RWPE1 (cell line): Measurements from ENCODE around the gene ZFYVE1.

Experiments
- CTCF ChIA-PET: fragments of 350-600 bp; sonication (Branson Sonifier 250); formaldehyde crosslinking; extraction: SDS; loops from one replicate; lab custom pipeline; 2021; lab: Yijun Ruan, JAX
- POLR2A ChIA-PET: fragments of 400-600 bp; formaldehyde crosslinking; extraction: SDS; loops from one replicate; lab custom pipeline; 2020; ENCODE audit warnings: antibody characterized with exemption; ENCODE audit not compliant: low non-redundant PET; lab: Yijun Ruan, JAX
- DNase-seq: peaks from one replicate; pipeline ENCODE4 v3.0.0; 2012; ENCODE audit warnings: low spot score
- H3K27ac ChIP-seq: fragments of 450-650 bp; 2 replicates; pipeline ENCODE4 v1.5.1; 2017
- TF ChIP-seq, protein P1 (sequence below): fragments of 450-650 bp; conservative IDR thresholded peaks from 2 replicates; pipeline ENCODE4 v1.5.1; 2017; ENCODE audit warnings: low read depth, mild to moderate bottlenecking

ZFYVE1 gene

DNA sequence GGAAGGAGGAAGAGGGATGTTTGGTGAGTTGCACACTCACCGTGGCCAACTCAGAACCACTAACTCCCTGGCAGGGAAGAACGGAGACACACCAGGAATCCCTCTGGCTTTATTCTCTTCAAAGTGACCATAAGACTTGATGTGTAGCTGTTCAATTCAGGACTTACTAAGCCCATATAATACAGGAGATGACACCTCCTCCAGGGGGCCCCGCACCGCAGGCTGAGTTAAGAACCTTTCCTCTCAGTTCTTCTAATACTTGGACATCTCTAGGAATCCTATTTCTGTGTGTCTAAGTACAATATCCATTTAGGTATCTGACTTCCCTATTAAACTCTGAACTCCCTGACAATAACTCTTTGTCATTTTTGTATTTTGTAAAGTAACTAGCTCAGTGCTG, 51.1 kb downstream of the ZFYVE1 start:
- H3K27ac ChIP-seq, result no peak overlapping the region
- TF ChIP-seq, protein P1, sequence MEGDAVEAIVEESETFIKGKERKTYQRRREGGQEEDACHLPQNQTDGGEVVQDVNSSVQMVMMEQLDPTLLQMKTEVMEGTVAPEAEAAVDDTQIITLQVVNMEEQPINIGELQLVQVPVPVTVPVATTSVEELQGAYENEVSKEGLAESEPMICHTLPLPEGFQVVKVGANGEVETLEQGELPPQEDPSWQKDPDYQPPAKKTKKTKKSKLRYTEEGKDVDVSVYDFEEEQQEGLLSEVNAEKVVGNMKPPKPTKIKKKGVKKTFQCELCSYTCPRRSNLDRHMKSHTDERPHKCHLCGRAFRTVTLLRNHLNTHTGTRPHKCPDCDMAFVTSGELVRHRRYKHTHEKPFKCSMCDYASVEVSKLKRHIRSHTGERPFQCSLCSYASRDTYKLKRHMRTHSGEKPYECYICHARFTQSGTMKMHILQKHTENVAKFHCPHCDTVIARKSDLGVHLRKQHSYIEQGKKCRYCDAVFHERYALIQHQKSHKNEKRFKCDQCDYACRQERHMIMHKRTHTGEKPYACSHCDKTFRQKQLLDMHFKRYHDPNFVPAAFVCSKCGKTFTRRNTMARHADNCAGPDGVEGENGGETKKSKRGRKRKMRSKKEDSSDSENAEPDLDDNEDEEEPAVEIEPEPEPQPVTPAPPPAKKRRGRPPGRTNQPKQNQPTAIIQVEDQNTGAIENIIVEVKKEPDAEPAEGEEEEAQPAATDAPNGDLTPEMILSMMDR, result no peak
- CTCF ChIA-PET, result interaction anchor here (0.6 kb wide), 1 partner anchor 8 kb away, joined by 3 read pairs; no protein-coding TSS in a partner anchor
- POLR2A ChIA-PET, result no interaction called here
- DNase-seq, result no peak

DNA sequence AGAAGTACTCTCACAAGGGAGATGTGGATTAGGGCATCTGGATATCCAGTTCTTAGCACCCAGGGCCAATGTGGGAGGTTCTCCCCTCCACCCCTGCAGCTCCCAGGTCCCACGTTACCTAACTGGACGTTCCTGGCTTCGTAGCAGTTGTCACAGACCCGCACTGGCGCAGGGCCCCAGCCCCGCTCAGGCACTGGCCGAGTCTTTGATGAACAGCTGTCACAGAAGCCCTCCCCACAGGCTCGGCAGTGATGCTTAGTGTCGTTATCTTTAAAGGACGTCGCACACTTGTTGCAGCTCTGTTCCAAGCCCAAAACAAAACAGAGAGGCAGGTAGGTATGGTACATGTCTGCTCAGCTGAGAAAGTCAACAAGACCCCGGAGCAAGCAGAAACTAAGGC, 52.2 kb downstream of the ZFYVE1 start:
- POLR2A ChIA-PET, result no interaction called here
- CTCF ChIA-PET, result no interaction called here
- no peak for DNase-seq
- H3K27ac ChIP-seq, result no peak overlapping the region
- TF ChIP-seq, protein P1, result no peak

DNA sequence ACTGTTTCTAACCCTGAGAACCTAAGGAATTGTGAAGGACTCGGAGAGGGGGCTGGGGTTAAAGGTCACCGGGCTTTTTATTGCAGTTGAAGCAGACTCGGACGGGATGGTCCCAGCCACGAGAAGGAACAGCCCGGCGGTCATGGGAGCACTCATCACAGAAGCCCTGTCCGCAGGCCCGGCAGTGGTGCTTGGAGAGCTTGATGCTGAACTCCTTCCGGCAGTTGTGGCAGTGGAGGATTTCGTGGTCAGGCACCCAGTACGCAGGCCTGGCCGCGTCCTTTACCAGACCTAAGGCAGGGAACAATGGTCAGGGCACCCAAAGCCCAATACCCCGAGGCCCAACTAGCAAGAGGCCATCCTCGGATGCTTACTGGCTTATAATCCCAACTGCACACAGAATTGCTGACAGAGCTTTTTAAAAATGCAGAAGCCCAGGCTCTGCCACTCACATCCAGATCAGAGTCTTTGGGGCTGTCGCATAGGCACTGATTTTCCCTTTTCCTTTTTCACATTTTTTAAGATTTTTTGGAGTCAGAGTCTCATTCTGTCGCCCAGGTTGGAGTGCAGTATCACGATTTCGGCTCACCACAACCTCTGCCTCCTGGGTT, 56.0 kb downstream of the ZFYVE1 start:
- no peak overlapping the region for H3K27ac ChIP-seq
- ChIA-PET CTCF (interaction anchor here (0.7 kb wide), 1 partner anchor 221 kb away, joined by 3 read pairs; no protein-coding TSS in a partner anchor), POLR2A (no interaction called here)
- TF ChIP-seq, protein P1, result no peak
- no peak for DNase-seq

DNA sequence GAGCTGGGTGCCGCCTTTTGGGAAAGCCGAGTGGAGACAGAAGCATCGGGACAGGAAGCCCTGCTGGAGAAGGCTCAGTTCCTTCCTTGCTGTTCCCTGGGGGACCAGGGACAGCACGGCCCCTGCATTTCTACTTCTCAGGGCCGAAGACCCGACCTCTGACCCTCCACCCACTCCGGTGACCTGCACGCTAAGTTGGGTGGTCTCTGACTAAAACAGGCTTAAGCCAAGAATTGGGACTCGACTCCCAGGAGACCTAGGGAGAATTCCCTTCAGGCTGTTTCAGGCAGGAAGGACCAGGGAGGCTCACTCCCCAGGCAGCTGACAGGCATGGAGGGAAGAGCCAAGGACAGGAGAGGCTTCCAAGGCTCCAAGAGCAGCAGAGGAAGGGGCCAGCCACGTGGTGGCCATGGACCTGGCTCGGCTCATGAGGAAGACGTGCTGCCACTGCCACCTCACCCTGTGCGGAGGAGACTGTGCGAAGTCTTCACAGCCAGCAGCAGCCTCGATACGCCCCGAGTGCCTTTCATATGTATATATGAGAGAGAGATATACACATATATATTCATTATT, 56.8 kb downstream of the ZFYVE1 start:
- ChIA-PET POLR2A (no interaction called here), CTCF (interaction anchor here (0.7 kb wide), 1 partner anchor 100 kb away, joined by 3 read pairs; no protein-coding TSS in a partner anchor)
- no peak overlapping the region for H3K27ac ChIP-seq
- no peak for DNase-seq
- TF ChIP-seq, protein P1, result no peak

DNA sequence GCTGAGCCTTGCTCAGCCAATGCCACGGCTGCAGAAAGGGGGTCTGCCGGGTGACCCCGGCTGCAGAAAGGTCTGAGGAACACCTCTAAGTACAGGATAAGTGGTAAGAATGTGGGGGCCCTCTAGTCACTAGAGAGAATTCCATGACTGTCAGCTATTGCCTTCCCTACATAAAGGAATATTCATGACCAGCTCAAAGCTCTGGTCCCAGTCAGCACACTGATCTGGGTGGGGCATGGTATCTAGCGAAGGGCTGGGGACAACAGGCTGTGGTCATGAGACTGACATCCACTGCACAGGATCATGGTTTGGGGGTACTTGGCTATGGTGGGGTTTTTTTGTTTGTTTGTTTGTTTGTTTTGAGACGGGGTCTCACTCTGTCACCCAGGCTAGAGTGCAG, 58.6 kb downstream of the ZFYVE1 start:
- ChIA-PET CTCF (interaction anchor here (0.6 kb wide), 1 partner anchor 1148 kb away, joined by 5 read pairs; no protein-coding TSS in a partner anchor), POLR2A (no interaction called here)
- no peak for DNase-seq
- no peak overlapping the region for H3K27ac ChIP-seq
- TF ChIP-seq, protein P1, result no peak

DNA sequence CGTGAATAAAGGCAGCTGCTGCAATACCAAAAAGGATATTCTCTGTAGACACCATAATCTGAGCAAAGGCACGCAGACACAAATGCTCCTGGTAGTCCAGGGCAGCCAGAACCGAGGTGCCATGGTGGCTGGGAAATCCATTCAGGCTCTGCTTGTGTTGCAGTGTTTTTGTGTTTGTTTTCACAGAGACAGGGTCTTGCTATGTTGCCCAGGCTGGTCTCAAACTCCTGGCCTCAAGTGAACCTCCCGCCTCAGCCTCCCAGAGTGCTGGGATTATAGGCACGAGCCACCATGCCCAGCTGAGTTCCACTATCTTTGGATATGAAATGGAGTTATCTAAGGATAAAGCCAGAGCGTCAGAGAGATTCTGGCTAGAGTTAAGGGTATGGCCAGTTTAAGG, 60.9 kb downstream of the ZFYVE1 start:
- POLR2A ChIA-PET, result no interaction called here
- DNase-seq, result no peak
- TF ChIP-seq, protein P1, result no peak
- peak overlapping the region; percentile 51 for H3K27ac ChIP-seq
- CTCF ChIA-PET, result no interaction called here
